Left ventricle myocardium inferior (tissue), 1 donor: ENCODE measurements around the gene COMMD6. TPM values are rescaled to one million over a fixed set of nuclear protein-coding genes. Genes with fewer than 3 reads are reported as not detected.

Source experiments
- DNase-seq: peaks from one replicate; pipeline ENCODE4 v3.0.0-alpha.2; 2020
- H3K27ac ChIP-seq: fragments of 200-600 bp; replicated peaks from 2 replicates; pipeline ENCODE4 v1.8.0; 2021
- H3K27me3 ChIP-seq: fragments of 200-600 bp; 2 replicates; pipeline ENCODE4 v1.8.0; 2021; ENCODE audit warnings: low read depth
- H3K36me3 ChIP-seq: fragments of 200-600 bp; 2 replicates; pipeline ENCODE4 v1.8.0; 2021
- H3K4me1 ChIP-seq: fragments of 200-600 bp; 2 replicates; pipeline ENCODE4 v1.8.0; 2021
- H3K4me3 ChIP-seq: fragments of 200-600 bp; 2 replicates; pipeline ENCODE4 v1.8.0; 2021; ENCODE audit warnings: mild to moderate bottlenecking, moderate library complexity
- H3K9me3 ChIP-seq: fragments of 200-600 bp; replicated peaks from 2 replicates; pipeline ENCODE4 v1.8.0; 2021
- intact Hi-C: fragments of 100-400 bp; cut with micrococcal nuclease; formaldehyde crosslinking; loops from one replicate; pipeline ENCODE4 v1.11.0; 2022
- total RNA-seq: library from RNA; stranded (reverse); fragmentation: NEBNext Ultra II Directional; extraction: Animal tissue kit (Norgen Biotek cat#: 25700); gene quantifications from one replicate; pipeline ENCODE4 v1.2.1, GENCODE V29; 2021
- TF ChIP-seq, protein P1 (sequence below): fragments of 200-600 bp; IDR thresholded peaks from 2 replicates; pipeline ENCODE4 v1.8.0; 2021; ENCODE audit warnings: antibody characterized with exemption, mild to moderate bottlenecking, borderline replicate concordance
- donor health status: DM: no; HTN: yes; CAD: no; lungs with severe emphysema.

COMMD6 gene
- total RNA-seq, 1 donor from 2014 or later, result 145 TPM

DNA sequence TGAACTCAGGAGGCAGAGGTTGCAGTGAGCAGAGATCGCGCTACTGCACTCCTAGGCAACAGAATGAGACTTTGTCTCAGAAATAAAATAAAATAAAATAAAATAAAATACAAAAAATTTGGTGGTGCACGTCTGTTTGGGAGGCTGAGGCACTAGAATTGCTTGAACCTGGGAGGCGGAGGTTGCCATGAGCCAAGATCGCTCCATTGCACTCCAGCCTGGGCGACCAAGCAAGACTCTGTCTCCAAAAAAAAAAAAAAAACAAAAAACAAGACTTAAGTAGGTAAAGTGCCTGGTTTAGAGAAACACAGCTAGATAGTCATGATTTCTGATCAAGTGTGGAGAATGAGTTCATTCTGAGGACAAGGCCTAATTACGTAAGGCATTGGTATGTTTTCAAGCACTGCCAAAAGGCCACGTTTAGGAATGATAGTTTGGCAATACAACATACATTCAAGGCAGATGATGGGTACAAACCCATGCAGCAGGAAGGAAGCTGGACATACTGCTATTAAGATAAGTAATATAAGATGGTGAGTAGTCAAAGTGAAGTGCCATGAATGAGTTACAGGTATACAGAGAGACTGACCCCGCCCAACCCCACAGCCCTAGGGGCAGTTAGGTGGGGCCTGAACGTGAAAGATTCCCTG lies 7.2 kb upstream of the COMMD6 start:
- DNase-seq, result no peak
- H3K9me3 ChIP-seq, result no peaks in the 10 kb centered on the region
- no peak overlapping the region for H3K4me3 ChIP-seq
- no peak overlapping the region for H3K27ac ChIP-seq
- H3K27me3 ChIP-seq, result no peaks in the 10 kb centered on the region
- TF ChIP-seq, protein P1, sequence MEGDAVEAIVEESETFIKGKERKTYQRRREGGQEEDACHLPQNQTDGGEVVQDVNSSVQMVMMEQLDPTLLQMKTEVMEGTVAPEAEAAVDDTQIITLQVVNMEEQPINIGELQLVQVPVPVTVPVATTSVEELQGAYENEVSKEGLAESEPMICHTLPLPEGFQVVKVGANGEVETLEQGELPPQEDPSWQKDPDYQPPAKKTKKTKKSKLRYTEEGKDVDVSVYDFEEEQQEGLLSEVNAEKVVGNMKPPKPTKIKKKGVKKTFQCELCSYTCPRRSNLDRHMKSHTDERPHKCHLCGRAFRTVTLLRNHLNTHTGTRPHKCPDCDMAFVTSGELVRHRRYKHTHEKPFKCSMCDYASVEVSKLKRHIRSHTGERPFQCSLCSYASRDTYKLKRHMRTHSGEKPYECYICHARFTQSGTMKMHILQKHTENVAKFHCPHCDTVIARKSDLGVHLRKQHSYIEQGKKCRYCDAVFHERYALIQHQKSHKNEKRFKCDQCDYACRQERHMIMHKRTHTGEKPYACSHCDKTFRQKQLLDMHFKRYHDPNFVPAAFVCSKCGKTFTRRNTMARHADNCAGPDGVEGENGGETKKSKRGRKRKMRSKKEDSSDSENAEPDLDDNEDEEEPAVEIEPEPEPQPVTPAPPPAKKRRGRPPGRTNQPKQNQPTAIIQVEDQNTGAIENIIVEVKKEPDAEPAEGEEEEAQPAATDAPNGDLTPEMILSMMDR, result no peak
- intact Hi-C loops, result loop anchor here (5.0 to 10.0 kb wide), 2 partner anchors 68 to 240 kb away; no protein-coding TSS in a partner anchor
- peaks cover 6% of the 10 kb centered on the region for H3K4me1 ChIP-seq
- H3K36me3 ChIP-seq, result no peaks in the 10 kb centered on the region

DNA sequence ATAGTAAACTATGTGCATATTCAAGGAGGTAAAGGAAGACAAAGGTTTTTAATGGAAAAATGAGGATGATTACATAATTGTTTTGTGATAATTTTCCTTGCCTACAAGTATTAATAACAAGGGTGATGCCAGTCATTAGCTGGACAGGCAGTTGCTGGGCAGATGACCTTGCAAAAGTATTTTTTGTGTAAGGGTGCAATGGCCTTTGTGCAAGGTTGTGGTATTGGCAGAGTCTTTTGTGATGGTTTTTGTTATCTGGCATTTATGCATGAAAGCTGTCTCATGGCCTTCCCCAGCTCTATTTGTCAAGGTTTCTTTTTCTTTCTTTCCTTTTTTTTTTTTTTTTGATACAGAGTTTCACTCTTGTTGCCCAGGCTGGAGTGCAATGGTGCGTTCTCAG lies 4.3 kb upstream of the COMMD6 start:
- H3K4me3 ChIP-seq, result no peak overlapping the region
- H3K4me1 ChIP-seq, result peaks cover 15% of the 10 kb centered on the region
- DNase-seq, result no peak
- TF ChIP-seq, protein P1, result no peak
- no peaks in the 10 kb centered on the region for H3K27me3 ChIP-seq
- intact Hi-C loops, result loop anchor here (5.0 to 10.0 kb wide), 2 partner anchors 65 to 237 kb away; no protein-coding TSS in a partner anchor
- H3K27ac ChIP-seq, result no peak overlapping the region
- H3K9me3 ChIP-seq, result no peaks in the 10 kb centered on the region
- H3K36me3 ChIP-seq, result no peaks in the 10 kb centered on the region

GRCh38 chr13:75541287-75541686 lies 3.6 kb upstream of the COMMD6 start:
- H3K4me3 ChIP-seq, result no peak overlapping the region
- intact Hi-C loops, result loop anchor here (5.0 to 10.0 kb wide), 2 partner anchors 64 to 236 kb away; no protein-coding TSS in a partner anchor
- no peak overlapping the region for H3K27ac ChIP-seq

GRCh38 chr13:75533861-75534260 lies 3.8 kb downstream of the COMMD6 start:
- no peaks in the 10 kb centered on the region for H3K9me3 ChIP-seq
- DNase-seq, result no peak
- no peak overlapping the region for H3K4me3 ChIP-seq
- peaks cover 7% of the 10 kb centered on the region for H3K36me3 ChIP-seq
- H3K4me1 ChIP-seq, result peaks cover 40% of the 10 kb centered on the region
- H3K27ac ChIP-seq, result no peak overlapping the region
- H3K27me3 ChIP-seq, result no peaks in the 10 kb centered on the region
- TF ChIP-seq, protein P1, result no peak
- intact Hi-C loops, result no loop called here

More at GRCh38 chr13:75541287-75541686, 3.6 kb upstream of the COMMD6 start:
- Histone ChIP-seq H3K36me3 (no peaks in the 10 kb centered on the region), H3K27me3 (no peaks in the 10 kb centered on the region), H3K4me1 (peaks cover 22% of the 10 kb centered on the region), H3K9me3 (no peaks in the 10 kb centered on the region)
- TF ChIP-seq, protein P1, result no peak
- no peak for DNase-seq

GRCh38 chr13:75530549-75530961 lies 7.1 kb downstream of the COMMD6 start:
- peaks cover 34% of the 10 kb centered on the region for H3K36me3 ChIP-seq
- H3K27ac ChIP-seq, result no peak overlapping the region
- TF ChIP-seq, protein P1, result no peak
- H3K27me3 ChIP-seq, result no peaks in the 10 kb centered on the region
- peaks cover 12% of the 10 kb centered on the region for H3K4me1 ChIP-seq
- no peak for DNase-seq
- no peak overlapping the region for H3K4me3 ChIP-seq
- H3K9me3 ChIP-seq, result no peaks in the 10 kb centered on the region
- intact Hi-C loops, result no loop called here
